Measurements from ENCODE around the gene CTBP1. TPM values are rescaled to one million over a fixed set of nuclear protein-coding genes. Genes with fewer than 3 reads are reported as not detected.

The CTBP1 gene
- total RNA-seq, 1 donor from 2014 or later: 133 TPM

GRCh38 chr4:1206299-1207156 is 42.4 kb downstream of the CTBP1 start:
- ATAC-seq (no peak), DNase-seq (peak; percentile 29)
- intact Hi-C loops (cut with micrococcal nuclease): no loop called here

- DNase-seq: peak; percentile 29
- ATAC-seq: no peak
- intact Hi-C loops (cut with micrococcal nuclease): no loop called here
Observed at GRCh38 chr4:1205586-1206298, 43.2 kb downstream of the CTBP1 start.

GRCh38 chr4:1204828-1205585 is 43.9 kb downstream of the CTBP1 start:
- DNase-seq (peak; percentile 44), ATAC-seq (no peak)
- intact Hi-C loops (cut with micrococcal nuclease): no loop called here

GRCh38 chr4:1204286-1204827 is 44.6 kb downstream of the CTBP1 start:
- ATAC-seq: no peak
- DNase-seq: no peak
- intact Hi-C loops (cut with micrococcal nuclease): no loop called here

- intact Hi-C loops (cut with micrococcal nuclease): no loop called here
- ATAC-seq (no peak), DNase-seq (no peak)
Observed at GRCh38 chr4:1203026-1203616, 45.8 kb downstream of the CTBP1 start.

- intact Hi-C loops (cut with micrococcal nuclease): no loop called here
Observed at GRCh38 chr4:1202526-1203011, 46.4 kb downstream of the CTBP1 start.

GRCh38 chr4:1201851-1202525 is 46.9 kb downstream of the CTBP1 start:
- peak; percentile 71 for ATAC-seq
- intact Hi-C loops (cut with micrococcal nuclease): no loop called here
- DNase-seq: peak; percentile 74

More at GRCh38 chr4:1202526-1203011, 46.4 kb downstream of the CTBP1 start:
- DNase-seq (peak; percentile 44), ATAC-seq (no peak)

- ATAC-seq (peak; percentile 74), DNase-seq (peak; percentile 76)
- intact Hi-C loops (cut with micrococcal nuclease): no loop called here
Observed at GRCh38 chr4:1200425-1201035, 48.4 kb downstream of the CTBP1 start.

GRCh38 chr4:1199556-1200331 is 49.2 kb downstream of the CTBP1 start:
- ATAC-seq: no peak
- intact Hi-C loops (cut with micrococcal nuclease): no loop called here
- DNase-seq: no peak

- ATAC-seq (no peak), DNase-seq (no peak)
- intact Hi-C loops (cut with micrococcal nuclease): no loop called here
Observed at GRCh38 chr4:1198098-1198844, 50.7 kb downstream of the CTBP1 start.

GRCh38 chr4:1196421-1197183 is 52.3 kb downstream of the CTBP1 start:
- intact Hi-C loops (cut with micrococcal nuclease): no loop called here
- no peak for ATAC-seq

GRCh38 chr4:1195891-1196401 is 53.0 kb downstream of the CTBP1 start:
- ATAC-seq (no peak), DNase-seq (no peak)
- intact Hi-C loops (cut with micrococcal nuclease): no loop called here

More at GRCh38 chr4:1196421-1197183, 52.3 kb downstream of the CTBP1 start:
- DNase-seq: no peak

- ATAC-seq: no peak
- intact Hi-C loops (cut with micrococcal nuclease): no loop called here
- no peak for DNase-seq
Observed at GRCh38 chr4:1195109-1195671, 53.7 kb downstream of the CTBP1 start.

GRCh38 chr4:1194010-1194900 is 54.7 kb downstream of the CTBP1 start:
- DNase-seq (peak; percentile 89), ATAC-seq (peak; percentile 65)
- intact Hi-C loops (cut with micrococcal nuclease): no loop called here
